Measurements from ENCODE around the gene MAML3.
A peak's percentile ranks its signal among the peaks of the same experiment; 100 is the strongest.

MAML3 gene

GRCh38 chr4:140123666-140124377, 30.2 kb downstream of the MAML3 start:
- DNase-seq: no peak

- peak; percentile 92 for DNase-seq
Observed at GRCh38 chr4:140122891-140123290, 31.1 kb downstream of the MAML3 start.

- peak; percentile 44 for DNase-seq
Observed at GRCh38 chr4:140121646-140122045, 32.3 kb downstream of the MAML3 start.

- no peak for DNase-seq
Observed at GRCh38 chr4:140118931-140119640, 34.9 kb downstream of the MAML3 start.

GRCh38 chr4:140117947-140118346, 36.0 kb downstream of the MAML3 start:
- DNase-seq: no peak

GRCh38 chr4:140116442-140117104, 37.4 kb downstream of the MAML3 start:
- DNase-seq: peak; percentile 59

- no peak for DNase-seq
Observed at GRCh38 chr4:140115140-140115539, 38.8 kb downstream of the MAML3 start.

- DNase-seq: no peak
Observed at GRCh38 chr4:140113653-140114052, 40.3 kb downstream of the MAML3 start.

GRCh38 chr4:140112576-140112975, 41.4 kb downstream of the MAML3 start:
- DNase-seq: no peak

GRCh38 chr4:140111256-140111655, 42.7 kb downstream of the MAML3 start:
- no peak for DNase-seq

GRCh38 chr4:140110542-140111215, 43.3 kb downstream of the MAML3 start:
- no peak for DNase-seq

GRCh38 chr4:140109737-140110136, 44.2 kb downstream of the MAML3 start:
- no peak for DNase-seq

GRCh38 chr4:140109292-140109691, 44.7 kb downstream of the MAML3 start:
- DNase-seq: no peak

GRCh38 chr4:140108713-140109230, 45.2 kb downstream of the MAML3 start:
- no peak for DNase-seq

GRCh38 chr4:140108243-140108642, 45.7 kb downstream of the MAML3 start:
- no peak for DNase-seq

GRCh38 chr4:140106289-140106844, 47.6 kb downstream of the MAML3 start:
- no peak for DNase-seq

- DNase-seq: no peak
Observed at GRCh38 chr4:140105436-140105835, 48.5 kb downstream of the MAML3 start.

GRCh38 chr4:140103676-140104075, 50.3 kb downstream of the MAML3 start:
- DNase-seq: no peak

- DNase-seq: peak; percentile 76
Observed at GRCh38 chr4:140102421-140102820, 51.6 kb downstream of the MAML3 start.

GRCh38 chr4:140100771-140101170, 53.2 kb downstream of the MAML3 start:
- DNase-seq: no peak

- DNase-seq: peak; percentile 68
Observed at GRCh38 chr4:140099983-140100382, 54.0 kb downstream of the MAML3 start.

- DNase-seq: peak; percentile 78
Observed at GRCh38 chr4:140098455-140099160, 55.4 kb downstream of the MAML3 start.
